GM23248 (cell line): Measurements from ENCODE around the gene SNX20.

Experiments used
- EZH2 ChIP-seq: fragments of 200-600 bp; sonication (generic); IDR thresholded peaks from 2 replicates; pipeline ENCODE4 v1.6.1; 2018; ENCODE audit warnings: antibody characterized with exemption, mild to moderate bottlenecking; ENCODE audit not compliant: insufficient read depth, poor library complexity, severe bottlenecking
- EZH2phosphoT487 ChIP-seq: fragments of 200-600 bp; sonication (generic); IDR thresholded peaks from 2 replicates; pipeline ENCODE4 v1.6.1; 2018; ENCODE audit warnings: antibody characterized with exemption, moderate library complexity, mild to moderate bottlenecking, low read depth; ENCODE audit not compliant: insufficient read depth

GRCh38 chr16:50712560-50712898 lies 31.4 kb upstream of the SNX20 start:
- no peak for TF ChIP-seq EZH2
- no peak for TF ChIP-seq EZH2phosphoT487
